GM18873 (cell line): Measurements from ENCODE around the gene SMAP1.
"Not testable (repeated sequence)": the region's sequence is repeated elsewhere in the genome, so short reads cannot be mapped to it uniquely, and the experiment has no call there.

Experiments
- ATAC-seq: cut with Tn5 transposase; IDR thresholded peaks from one replicate; pipeline ENCODE4 v1.9.1; 2021; ENCODE audit warnings: mild to moderate bottlenecking, moderate library complexity, moderate number of reproducible peaks; ENCODE audit not compliant: unreplicated experiment, low FRiP score

Gene SMAP1

DNA sequence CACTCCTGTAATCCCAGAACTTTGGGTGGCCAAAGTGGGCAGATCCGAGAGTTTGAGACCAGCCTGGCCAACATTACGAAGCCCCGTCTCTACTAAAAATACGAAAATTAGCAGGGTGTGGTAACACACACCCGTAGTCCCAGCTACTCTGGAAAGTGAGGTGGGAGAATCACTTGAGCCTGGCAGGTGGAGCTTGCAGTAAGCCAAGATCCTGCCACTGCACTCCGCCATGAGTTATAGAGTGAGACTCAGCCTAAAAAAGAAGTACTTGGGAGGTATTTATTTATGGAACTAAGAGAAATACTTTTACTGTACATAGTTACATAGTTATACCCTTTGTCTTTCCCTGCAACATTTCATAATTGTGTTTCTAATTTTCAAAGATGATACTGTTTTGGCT, 67.8 kb downstream of the SMAP1 start:
- no peak for ATAC-seq

DNA sequence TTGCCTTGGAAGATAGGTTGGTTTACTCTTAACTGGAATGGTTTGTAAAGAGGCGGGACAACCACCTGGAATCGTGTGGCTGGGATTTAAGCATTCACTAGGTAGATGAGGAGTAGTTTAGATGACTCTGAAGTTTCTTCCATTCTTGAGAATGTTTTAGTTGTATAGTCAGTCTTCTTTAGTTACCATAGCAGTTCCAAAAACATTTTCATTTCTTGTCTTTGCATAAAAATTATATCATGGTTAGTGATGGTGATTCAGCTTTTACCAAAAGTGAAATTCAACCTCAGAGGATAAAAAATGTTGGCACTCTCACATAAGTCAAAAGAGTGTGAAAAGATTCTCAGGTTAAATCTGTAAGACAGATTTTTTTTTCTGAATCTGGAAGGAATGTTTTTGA, 70.3 kb downstream of the SMAP1 start:
- no peak for ATAC-seq

DNA sequence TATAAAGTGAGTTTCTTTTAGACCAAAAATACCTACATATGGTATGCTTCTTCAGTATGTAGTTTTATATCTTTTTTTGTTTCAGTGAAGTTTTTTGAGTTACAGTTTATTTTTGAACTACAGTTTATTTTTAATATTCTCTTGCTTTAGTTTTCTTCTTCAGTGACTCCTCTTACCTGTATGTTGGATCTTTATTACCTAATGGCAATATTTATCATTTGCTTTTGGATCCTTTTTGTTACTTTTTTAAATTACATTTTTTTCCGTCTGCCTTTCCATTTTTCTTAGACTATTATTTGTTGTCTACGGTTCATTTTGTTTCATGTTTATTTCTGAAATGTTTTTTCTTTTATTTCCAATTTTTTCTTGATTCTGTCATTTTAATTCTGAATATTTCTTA, 71.9 kb downstream of the SMAP1 start:
- no peak for ATAC-seq

DNA sequence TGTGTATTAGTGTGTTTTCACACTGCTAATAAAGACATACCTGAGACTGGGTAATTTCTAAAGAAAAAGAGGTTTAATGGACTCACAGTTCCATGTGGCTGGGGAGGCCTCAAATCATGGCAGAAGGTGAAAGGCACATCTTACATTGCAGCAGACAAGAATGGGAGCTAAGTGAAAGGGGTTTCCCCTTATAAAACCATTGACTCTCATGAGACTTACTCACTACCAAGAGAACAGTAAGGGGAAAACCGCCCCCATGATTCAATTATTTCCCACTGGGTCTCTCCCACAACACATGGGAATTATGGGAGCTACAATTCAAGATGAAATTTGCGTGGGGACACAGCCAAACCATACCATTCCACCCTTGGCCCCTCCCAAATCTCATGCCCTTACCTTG, 73.1 kb downstream of the SMAP1 start:
- not testable (repeated sequence) for ATAC-seq

DNA sequence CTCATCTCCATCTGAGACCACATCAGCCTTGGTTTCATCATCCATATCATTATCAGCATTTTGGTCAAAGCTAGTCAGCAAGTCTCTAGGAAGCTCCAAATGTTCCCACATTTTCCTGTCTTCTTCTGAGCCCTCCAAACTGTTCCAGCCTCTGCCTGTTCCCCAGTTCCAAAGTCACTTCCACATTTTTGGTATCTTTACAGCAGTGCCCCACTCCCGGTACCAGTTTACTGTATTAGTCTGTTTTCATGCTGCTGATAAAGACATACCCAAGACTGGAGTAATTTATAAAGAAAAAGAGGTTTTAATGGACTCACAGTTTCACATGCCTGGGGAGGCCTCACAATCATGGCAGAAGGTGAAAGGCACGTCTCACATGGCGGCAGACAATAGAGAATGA, 74.8 kb downstream of the SMAP1 start:
- ATAC-seq: not testable (repeated sequence)

DNA sequence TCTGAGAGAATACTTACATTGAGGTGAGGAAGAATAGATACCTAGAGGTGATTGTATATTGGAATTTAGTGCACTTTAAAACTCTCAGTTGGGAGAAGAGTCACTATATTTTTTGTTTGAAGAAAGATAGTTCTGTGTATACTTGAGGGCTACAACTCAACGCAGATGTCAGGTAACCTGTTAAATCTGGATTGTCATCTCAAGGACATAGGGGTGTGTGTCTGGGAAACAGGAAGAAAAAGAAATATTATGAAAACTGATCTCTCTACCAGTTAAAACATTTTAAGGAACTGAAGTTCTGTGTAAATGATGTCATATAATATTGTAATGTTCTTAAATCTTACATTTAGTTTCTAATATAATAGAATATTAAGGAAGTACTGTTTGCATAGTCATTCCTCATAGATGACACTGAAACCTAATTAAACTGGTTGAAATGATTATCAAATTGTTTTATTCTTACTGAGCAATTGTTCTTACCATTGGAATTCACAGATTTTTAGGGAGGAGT, 86.2 kb downstream of the SMAP1 start:
- no peak for ATAC-seq

DNA sequence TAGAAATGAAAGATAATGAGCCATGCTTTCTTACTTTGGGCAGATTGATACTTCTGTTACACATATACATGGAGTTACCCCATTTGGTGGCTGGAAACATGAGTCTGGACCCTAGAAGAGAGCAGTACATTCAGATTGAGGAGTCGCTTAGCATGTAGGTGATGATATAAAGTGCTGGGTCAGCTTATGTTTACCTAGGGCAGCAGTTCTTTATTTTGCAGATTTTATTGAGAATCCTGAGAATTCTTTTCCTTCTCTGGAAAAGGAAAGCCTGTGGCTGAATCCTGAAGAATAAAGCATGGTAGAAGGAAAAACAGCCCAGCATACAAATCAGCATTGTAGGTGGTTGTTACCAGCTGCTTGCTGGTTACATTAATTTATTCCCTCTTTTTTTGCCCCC, 91.2 kb downstream of the SMAP1 start:
- ATAC-seq: no peak

DNA sequence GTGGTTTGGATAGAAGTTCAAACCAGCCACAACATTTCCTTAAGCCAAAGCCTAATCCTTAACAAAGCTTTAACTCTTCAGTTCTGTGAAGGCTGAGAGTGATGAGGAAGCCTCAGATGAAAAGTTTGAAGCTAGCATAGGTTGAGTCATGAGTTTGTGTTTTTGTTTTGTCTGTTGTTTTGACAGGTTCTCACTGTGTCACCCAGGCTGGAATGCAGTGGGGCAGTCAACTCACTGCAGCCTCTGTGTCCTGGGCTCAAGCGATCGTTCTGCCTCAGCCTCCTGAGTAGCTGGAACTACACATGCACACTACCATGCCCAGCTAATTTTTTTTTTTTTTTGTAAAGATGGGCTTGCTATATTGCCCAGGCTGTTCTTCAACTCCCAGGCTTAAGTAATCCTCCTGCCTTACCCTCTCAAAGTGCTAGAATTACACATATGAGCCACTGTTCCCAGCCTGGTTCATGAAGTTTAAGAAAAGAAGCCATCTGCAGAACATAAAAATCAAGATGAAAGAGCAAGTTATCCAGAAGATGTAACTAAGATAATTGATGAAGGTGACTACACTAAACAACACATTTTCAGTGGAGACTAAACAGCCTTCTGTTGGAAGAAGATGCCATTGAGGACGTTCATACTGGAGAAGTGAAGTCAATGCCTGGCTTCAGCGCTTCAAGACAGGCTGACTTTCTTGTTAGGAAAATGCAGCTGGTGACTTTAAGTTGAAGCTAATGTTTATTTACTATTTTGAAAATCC, 96.2 kb downstream of the SMAP1 start:
- ATAC-seq: no peak

DNA sequence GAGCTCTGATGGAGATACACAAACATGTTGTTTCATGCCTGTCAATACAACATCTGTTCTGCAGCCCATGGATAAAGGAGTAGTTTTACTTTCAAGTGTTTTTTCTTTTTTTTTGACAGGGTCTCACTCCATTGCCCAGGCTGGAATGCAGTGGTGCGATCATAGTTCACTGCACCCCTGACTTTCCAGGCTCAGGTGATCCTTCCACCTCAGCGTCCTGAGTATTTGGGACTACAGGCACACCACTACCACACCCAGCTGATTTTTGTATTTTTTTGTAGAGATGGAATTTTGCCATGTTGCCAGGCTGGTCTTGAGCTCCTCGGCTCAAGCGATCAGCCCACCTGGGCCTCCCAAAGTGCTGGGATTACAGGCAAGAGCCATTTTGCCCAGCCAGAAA, 97.0 kb downstream of the SMAP1 start:
- no peak for ATAC-seq

DNA sequence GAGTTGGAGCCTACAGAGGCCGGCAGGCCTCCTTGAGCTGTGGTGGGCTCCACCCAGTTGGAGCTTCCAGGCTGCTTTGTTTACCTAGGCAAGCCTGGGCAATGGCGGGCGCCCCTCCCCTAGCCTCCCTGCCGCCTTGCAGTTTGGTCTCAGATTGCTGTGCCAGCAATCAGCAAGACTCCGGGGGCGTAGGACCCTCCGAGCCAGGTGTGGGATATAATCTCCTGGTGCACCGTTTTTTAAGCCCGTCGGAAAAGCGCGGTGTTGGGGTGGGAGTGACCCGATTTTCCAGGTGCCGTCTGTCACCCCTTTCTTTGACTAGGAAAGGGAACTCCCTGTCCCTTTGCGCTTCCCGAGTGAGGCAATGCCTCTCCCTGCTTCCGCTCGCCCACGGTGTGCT, 103.7 kb downstream of the SMAP1 start:
- not testable (repeated sequence) for ATAC-seq

DNA sequence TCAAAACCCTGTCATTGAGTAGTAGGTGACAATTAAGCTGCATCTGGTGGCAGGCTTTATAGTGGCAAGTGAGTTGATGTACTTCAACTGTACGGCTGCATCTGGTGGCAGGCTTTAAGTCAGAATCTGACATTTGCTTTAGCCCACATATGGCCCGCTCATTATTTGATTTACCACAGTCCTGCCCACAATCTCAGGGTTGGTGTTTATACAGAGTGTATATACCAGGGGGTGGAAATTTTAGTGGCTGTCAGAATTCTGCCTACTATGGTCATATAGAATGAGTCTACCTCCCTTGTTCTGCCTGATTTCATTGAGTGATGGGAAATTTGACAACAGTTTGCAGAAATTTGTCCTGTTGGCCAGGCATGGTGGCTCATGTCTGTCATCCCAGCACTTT, 112.3 kb downstream of the SMAP1 start:
- no peak for ATAC-seq

DNA sequence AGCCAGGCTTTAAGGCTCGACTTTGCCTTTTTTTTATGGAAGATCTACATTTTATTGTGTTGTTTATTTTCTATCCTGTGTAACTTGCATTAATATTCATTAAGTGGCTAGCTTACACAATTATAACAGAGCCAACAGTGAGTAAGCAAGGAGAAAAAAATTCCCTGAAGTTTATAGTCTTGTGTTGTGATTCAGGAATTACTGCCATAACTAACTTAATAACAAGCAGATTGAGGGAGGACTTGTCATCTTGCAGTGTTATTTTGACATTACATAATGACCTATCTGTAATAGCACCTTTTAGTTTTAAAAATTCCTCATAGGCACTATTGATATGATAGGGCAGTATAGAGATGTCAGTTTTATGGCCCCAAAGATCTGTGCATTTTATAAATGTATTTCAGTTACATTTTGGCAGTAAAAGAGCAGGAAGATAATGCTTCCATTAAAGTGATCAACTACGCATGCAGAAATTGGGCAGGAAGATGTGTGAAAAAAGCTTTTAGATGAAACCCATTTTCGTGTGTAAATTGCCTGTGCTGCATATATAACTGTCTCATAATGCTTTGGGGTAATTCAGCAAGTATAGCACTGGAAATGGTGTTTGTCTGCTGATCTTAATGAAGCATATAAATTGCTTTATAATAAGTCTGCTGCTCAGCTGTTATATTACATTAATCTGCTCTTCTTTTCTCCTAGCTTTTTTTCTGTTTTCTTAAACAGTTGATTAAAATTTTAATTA, 123.0 kb downstream of the SMAP1 start:
- no peak for ATAC-seq

DNA sequence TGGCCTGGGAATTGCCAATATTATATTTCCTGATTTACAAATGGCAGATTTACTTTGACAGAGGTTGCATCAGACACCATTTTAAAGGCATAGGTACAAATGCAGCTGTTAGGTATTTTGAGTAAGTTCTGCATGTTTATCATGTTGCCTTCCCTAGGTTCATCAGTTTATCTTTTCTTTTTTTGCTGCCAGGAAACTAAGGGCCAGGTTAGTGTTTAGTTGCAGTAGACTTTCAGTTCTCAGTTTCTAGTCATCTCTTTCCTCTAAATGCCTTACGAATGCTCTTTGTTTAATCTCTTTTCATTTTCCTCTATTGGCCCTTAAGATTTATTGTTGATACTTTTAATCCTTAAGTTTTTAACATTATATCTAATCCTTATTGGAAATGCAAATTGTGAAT, 129.9 kb downstream of the SMAP1 start:
- ATAC-seq: peak; percentile 94

DNA sequence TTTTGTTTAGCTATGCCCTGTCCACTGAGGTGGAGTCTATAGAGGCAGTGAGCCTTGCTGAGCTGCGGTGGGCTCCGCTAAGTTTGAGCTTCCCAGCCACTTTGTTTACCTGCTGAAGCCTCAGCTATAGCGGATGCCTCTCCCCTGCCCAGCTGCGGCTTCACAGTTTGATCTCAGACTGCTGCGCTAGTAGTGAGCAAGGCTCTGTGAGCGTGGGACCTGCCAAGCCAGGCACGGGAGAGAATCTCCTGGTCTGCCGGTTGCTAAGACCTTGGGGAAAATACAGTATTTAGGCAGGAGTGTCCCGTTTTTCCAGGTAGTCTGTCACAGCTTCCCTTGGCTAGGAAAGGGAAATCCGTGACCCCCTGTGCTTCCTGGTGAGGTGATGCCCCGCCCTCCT, 138.4 kb downstream of the SMAP1 start:
- no peak for ATAC-seq

DNA sequence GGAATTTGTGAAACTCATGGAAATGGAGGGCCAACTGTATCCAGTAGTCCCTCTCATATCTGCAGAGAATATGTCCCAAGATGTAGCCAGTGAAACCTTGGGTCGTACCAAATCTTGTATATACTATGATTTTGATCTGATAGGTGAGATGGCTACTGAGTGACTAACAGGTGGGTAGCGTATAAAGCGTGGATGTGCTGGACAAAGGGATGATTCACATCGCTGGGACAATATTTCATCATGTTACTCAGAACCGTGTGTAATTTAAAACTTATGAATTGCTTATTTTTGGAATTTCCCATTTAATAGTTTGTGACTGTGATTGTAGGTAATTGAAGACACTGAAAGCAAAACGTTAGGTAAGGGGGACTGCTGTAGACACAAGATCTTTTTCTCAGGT, 144.1 kb downstream of the SMAP1 start:
- no peak for ATAC-seq

DNA sequence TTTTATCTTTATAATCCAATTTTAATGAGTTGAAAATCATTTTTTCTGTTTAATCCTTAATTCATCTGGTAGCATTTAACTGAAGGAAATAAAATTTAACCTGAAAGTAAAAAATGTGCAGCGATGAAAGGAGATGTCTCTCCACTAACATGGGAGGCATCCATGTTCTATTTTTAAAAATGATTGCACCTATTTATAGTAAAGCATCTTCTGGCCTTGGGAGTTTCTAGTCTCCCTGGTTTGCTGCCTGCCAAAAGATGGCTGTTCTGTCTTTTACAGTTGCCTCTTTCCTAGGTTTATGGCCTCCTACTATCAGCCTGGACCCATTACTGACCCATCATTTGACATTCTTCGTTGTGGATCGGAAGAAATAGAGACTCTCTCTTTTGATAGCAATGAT, 146.2 kb downstream of the SMAP1 start:
- ATAC-seq: no peak

DNA sequence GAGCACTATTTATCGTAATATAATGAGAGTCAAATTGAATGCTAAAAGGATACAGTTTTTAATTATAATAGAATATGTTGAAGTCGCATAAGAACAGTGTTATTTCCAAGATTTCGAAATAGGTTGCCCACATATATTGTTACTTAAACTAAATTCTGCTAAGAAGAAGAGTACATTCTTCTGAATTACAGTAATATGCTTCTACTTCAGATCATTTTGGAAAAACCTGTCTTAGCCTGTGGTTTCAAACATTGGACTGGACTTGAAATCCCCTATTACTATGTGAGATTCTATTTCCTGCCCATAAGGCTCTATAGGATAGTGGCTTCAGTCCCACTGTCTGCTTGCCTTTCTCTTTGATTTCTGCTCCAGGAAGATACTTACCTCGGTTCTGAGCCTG, 152.0 kb downstream of the SMAP1 start:
- ATAC-seq: no peak

DNA sequence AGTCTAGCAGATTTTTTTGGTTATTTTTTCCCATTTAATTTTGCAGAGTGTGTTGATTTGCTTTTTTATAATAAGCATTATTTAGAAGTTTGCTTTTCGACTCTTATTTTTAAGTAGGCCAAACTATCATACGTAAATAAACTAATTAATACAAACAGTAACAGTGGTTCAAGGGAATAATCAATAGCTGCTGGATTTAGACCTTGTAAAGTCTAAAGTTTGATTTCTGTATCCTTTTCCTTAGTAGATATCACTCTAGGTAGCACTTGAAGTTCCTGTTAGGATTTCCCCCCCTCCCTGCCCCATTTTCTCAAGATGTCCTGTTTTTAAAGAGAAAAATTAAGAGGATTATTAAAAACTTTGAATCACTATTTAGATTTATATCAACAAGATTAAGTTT, 153.1 kb downstream of the SMAP1 start:
- no peak for ATAC-seq

DNA sequence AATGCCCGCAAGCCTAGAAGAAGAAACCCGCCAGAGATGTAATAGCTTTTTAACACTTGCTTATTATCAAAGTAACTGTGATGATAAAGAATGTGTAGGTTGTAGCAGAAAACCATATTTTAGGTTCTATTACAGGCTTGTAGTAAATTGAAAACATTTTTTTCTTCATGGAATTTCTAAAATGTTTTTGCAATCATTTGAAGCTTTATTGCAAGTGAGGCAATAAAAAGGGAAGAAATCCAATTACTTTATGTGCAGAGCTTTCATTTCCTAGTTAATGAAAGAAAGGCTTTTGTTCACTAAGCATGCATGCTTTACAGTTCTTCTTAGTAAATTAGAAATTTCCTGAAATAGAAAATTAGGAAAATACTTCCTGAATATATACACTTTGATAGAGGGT, 154.1 kb downstream of the SMAP1 start:
- no peak for ATAC-seq

DNA sequence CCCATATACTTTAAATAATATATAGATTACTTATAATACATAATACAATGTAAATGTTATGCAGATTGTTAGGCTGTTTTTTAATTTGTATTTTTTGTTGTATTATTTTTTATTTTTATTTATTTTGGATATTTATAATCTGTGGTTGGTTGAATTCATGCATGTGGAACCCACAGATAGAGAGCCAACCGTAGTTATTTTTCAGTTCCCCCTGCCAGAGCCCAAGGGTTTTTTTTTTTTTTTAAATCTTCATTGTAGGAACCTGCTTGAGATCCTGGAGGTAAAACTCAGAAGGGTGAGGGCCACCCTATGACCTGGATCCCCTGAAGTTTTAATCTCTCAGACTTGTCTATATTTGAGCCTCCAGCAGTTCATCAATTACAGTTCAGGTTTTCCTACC, 156.0 kb downstream of the SMAP1 start:
- ATAC-seq: no peak

DNA sequence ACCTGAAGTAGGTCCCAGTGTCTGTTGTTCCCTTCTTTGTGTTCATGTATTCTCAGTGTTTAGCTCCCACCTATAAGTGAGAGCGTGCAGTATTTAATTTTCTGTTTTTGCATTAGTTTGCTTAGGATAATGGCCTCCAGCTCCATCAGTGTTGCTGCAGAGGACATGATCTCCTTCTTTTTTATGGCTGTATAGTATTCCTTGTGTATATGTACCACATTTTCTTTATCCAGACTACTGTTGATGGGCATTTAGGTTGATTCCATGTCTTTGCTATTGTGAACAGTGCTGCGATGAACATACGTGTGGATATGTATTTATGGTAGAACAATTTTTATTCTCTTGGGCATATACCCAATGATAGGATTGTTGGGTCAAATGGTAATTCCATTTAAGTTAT, 163.7 kb downstream of the SMAP1 start:
- ATAC-seq: no peak

DNA sequence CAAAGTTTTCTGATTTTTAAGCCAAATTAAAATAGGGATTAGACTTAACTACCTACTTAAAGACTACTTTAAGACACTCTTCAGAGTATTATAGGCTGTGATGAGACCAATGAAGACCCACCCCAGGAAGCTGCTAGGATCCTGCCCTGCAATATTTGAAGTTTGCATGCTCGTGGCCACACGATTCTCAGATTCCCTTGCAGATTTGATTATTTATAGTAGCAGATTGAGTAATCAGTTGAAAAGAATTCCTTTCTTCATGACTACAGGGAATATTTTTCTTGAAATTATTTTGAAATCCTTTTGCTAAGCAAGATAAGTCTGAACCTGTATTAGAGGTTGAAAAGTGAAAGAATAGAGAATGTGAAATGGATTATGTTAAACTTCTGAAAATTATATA, 166.8 kb downstream of the SMAP1 start:
- ATAC-seq: no peak
